Measurements from ENCODE around the gene TBCCD1. TPM values are rescaled to one million over a fixed set of nuclear protein-coding genes. Genes with fewer than 3 reads are reported as not detected.
"Not testable (repeated sequence)": the region's sequence is repeated elsewhere in the genome, so short reads cannot be mapped to it uniquely, and the experiment has no call there.

Gene TBCCD1
- total and polyA plus RNA-seq, 4 experiments from 2014 or later: 20.1 to 28.6 (median 20.7) TPM

- intact Hi-C loops (cut with micrococcal nuclease): no loop called here
- peaks cover 20 to 31% of the 10 kb centered on the region in 2 donors for H3K36me3 Mint-ChIP-seq
- CTCF ChIA-PET (ENCODE audit: partially characterized antibody): interaction anchor here (24.2 kb wide), 1 partner anchor 24 kb away, joined by 255 read pairs; the partner anchor contains the start of gene AHSG
- POLR2A ChIA-PET (ENCODE audit: partially characterized antibody): interaction anchor here (0.9 kb wide), 1 partner anchor 195 kb away, joined by 3 read pairs; the partner anchor contains the start of gene EIF4A2
- no peaks in the 10 kb centered on the region for H3K27me3 Mint-ChIP-seq
- Histone ChIP-seq H3K4me1 (ENCODE audit: insufficient read depth, low read length) (peaks cover 14% of the 10 kb centered on the region), H3K27ac (ENCODE audit: low read depth, low read length) (no peak overlapping the region), H3K9me3 (ENCODE audit: control insufficient read depth in 1 of 2, low read length in 2 of 2) (no peaks in the 10 kb centered on the region), H3K4me3 (ENCODE audit: low read length in 2 of 2) (no peak overlapping the region), H3K36me3 (ENCODE audit: insufficient read depth, low read length) (peaks cover 14% of the 10 kb centered on the region), H3K27me3 (ENCODE audit: insufficient read depth, low read length) (no peaks in the 10 kb centered on the region)
- H3K4me1 Mint-ChIP-seq: peaks cover 8 to 23% (median 16%) of the 10 kb centered on the region in 4 donors
- no peaks in the 10 kb centered on the region for H3K9me3 Mint-ChIP-seq
- peak overlapping the region in 2 of 7 donors; percentile 37 to 39 for H3K27ac Mint-ChIP-seq
- DNase-seq: no peak
- H3K4me3 Mint-ChIP-seq: no peak overlapping the region
Measured at GRCh38 chr3:186588632-186589031, 21.5 kb upstream of the TBCCD1 start.

- CTCF ChIA-PET (ENCODE audit: partially characterized antibody): interaction anchor here (1.1 to 24.2 kb wide), 2 partner anchors 26 to 234 kb away, joined by 3 to 255 read pairs; partner anchors contain the start of gene AHSG
- H3K4me1 Mint-ChIP-seq: peaks cover 8 to 23% (median 16%) of the 10 kb centered on the region in 4 donors
- Histone ChIP-seq H3K36me3 (ENCODE audit: insufficient read depth, low read length) (peaks cover 29% of the 10 kb centered on the region), H3K9me3 (ENCODE audit: control insufficient read depth in 1 of 2, low read length in 2 of 2) (no peaks in the 10 kb centered on the region), H3K4me1 (ENCODE audit: insufficient read depth, low read length) (peaks cover 14% of the 10 kb centered on the region), H3K27me3 (ENCODE audit: insufficient read depth, low read length) (no peaks in the 10 kb centered on the region), H3K4me3 (ENCODE audit: low read length in 2 of 2) (no peak overlapping the region), H3K27ac (ENCODE audit: low read depth, low read length) (no peak overlapping the region)
- intact Hi-C loops (cut with micrococcal nuclease): no loop called here
- peaks cover 27 to 43% of the 10 kb centered on the region in 2 donors for H3K36me3 Mint-ChIP-seq
- no peak overlapping the region for H3K4me3 Mint-ChIP-seq
- H3K9me3 Mint-ChIP-seq: no peaks in the 10 kb centered on the region
- H3K27me3 Mint-ChIP-seq: no peaks in the 10 kb centered on the region
- DNase-seq: no peak
- POLR2A ChIA-PET (ENCODE audit: partially characterized antibody): no interaction called here
- H3K27ac Mint-ChIP-seq: no peak overlapping the region
Measured at GRCh38 chr3:186587183-186587582, 20.0 kb upstream of the TBCCD1 start.

- POLR2A ChIA-PET (ENCODE audit: partially characterized antibody); intact Hi-C loops (cut with micrococcal nuclease): not testable (repeated sequence)
Measured at GRCh38 chr3:186586245-186586644, 19.1 kb upstream of the TBCCD1 start.

DNA sequence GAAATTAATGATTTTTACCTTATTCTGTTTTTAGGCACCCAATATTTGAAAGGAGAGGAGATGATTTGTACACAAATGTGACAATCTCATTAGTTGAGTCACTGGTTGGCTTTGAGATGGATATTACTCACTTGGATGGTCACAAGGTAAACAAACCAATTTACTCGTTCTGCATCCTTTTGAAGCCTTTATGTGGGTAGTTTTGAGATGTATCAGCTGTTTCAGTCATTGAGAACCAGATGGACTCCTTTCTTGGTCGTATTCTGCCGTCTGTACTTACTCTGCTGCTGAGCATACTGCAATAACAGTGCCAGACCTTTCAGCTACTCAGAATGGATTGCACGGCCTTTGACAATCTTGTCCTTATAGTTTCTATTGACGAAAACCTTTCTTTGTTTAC lies 16.7 kb upstream of the TBCCD1 start:
- no peaks in the 10 kb centered on the region for H3K9me3 Mint-ChIP-seq
- H3K27ac Mint-ChIP-seq: no peak overlapping the region
- Histone ChIP-seq H3K4me3 (ENCODE audit: low read length in 2 of 2) (no peak overlapping the region), H3K27me3 (ENCODE audit: insufficient read depth, low read length) (no peaks in the 10 kb centered on the region), H3K36me3 (ENCODE audit: insufficient read depth, low read length) (peaks cover 53% of the 10 kb centered on the region), H3K27ac (ENCODE audit: low read depth, low read length) (no peak overlapping the region), H3K9me3 (ENCODE audit: control insufficient read depth in 1 of 2, low read length in 2 of 2) (no peaks in the 10 kb centered on the region), H3K4me1 (ENCODE audit: insufficient read depth, low read length) (no peaks in the 10 kb centered on the region)
- peaks cover 0 to 3% (median 2%) of the 10 kb centered on the region in 4 donors for H3K4me1 Mint-ChIP-seq
- H3K27me3 Mint-ChIP-seq: no peaks in the 10 kb centered on the region
- ChIA-PET CTCF (ENCODE audit: partially characterized antibody) (interaction anchor here (24.2 kb wide), 1 partner anchor 29 kb away, joined by 255 read pairs; the partner anchor contains the start of gene AHSG), POLR2A (ENCODE audit: partially characterized antibody) (no interaction called here)
- H3K36me3 Mint-ChIP-seq: peaks cover 49 to 70% of the 10 kb centered on the region in 2 donors
- intact Hi-C loops (cut with micrococcal nuclease): no loop called here
- no peak overlapping the region for H3K4me3 Mint-ChIP-seq
- no peak for DNase-seq

More at GRCh38 chr3:186586245-186586644, 19.1 kb upstream of the TBCCD1 start:
- not testable (repeated sequence) for DNase-seq; H3K27me3 Mint-ChIP-seq; H3K9me3 ChIP-seq (ENCODE audit: control insufficient read depth in 1 of 2, low read length in 2 of 2); H3K27ac Mint-ChIP-seq; H3K27me3 ChIP-seq (ENCODE audit: insufficient read depth, low read length); H3K27ac ChIP-seq (ENCODE audit: low read depth, low read length); H3K4me3 Mint-ChIP-seq; H3K9me3 Mint-ChIP-seq; H3K4me3 ChIP-seq (ENCODE audit: low read length in 2 of 2)
- Histone ChIP-seq H3K36me3 (ENCODE audit: insufficient read depth, low read length) (peaks cover 38% of the 10 kb centered on the region), H3K4me1 (ENCODE audit: insufficient read depth, low read length) (peaks cover 14% of the 10 kb centered on the region)
- CTCF ChIA-PET (ENCODE audit: partially characterized antibody): interaction anchor here (0.5 to 24.2 kb wide), 2 partner anchors 27 to 603 kb away, joined by 3 to 255 read pairs; partner anchors contain the start of gene AHSG
- peaks cover 8 to 23% (median 16%) of the 10 kb centered on the region in 4 donors for H3K4me1 Mint-ChIP-seq
- peaks cover 35 to 53% of the 10 kb centered on the region in 2 donors for H3K36me3 Mint-ChIP-seq

DNA sequence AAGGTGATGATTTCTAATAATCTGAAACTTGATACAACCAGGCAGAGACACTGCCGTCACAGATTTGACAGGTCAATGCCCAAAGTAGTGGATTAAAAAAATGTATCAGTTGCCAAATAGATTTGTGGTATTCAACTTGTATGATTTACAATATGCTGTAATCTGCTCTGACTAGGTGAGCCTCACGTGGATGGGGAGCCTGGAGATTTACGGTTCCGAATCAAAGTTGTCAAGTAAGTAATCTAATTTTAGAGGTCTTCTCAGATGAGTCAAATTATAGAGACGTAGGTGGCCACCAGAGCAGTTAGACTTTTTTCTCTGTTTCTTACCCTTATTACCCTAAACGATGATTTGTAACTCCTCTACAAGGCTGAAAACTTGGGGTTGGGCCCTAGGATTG lies 15.4 kb upstream of the TBCCD1 start:
- Mint-ChIP-seq H3K36me3 (peaks cover 53 to 80% of the 10 kb centered on the region in 2 donors), H3K27ac (no peak overlapping the region), H3K4me3 (no peak overlapping the region), H3K27me3 (no peaks in the 10 kb centered on the region), H3K4me1 (peaks cover 0 to 5% (median 0%) of the 10 kb centered on the region in 4 donors), H3K9me3 (no peaks in the 10 kb centered on the region)
- ChIA-PET POLR2A (ENCODE audit: partially characterized antibody) (no interaction called here), CTCF (ENCODE audit: partially characterized antibody) (interaction anchor here (1.1 to 24.2 kb wide), 2 partner anchors 9 to 31 kb away, joined by 5 to 255 read pairs; partner anchors contain the start of gene AHSG)
- H3K4me1 ChIP-seq (ENCODE audit: insufficient read depth, low read length): no peaks in the 10 kb centered on the region
- H3K36me3 ChIP-seq (ENCODE audit: insufficient read depth, low read length): peaks cover 59% of the 10 kb centered on the region
- H3K27ac ChIP-seq (ENCODE audit: low read depth, low read length): no peak overlapping the region
- intact Hi-C loops (cut with micrococcal nuclease): no loop called here
- no peak for DNase-seq
- no peak overlapping the region for H3K4me3 ChIP-seq (ENCODE audit: low read length in 2 of 2)
- H3K9me3 ChIP-seq (ENCODE audit: control insufficient read depth in 1 of 2, low read length in 2 of 2): no peaks in the 10 kb centered on the region
- H3K27me3 ChIP-seq (ENCODE audit: insufficient read depth, low read length): no peaks in the 10 kb centered on the region

DNA sequence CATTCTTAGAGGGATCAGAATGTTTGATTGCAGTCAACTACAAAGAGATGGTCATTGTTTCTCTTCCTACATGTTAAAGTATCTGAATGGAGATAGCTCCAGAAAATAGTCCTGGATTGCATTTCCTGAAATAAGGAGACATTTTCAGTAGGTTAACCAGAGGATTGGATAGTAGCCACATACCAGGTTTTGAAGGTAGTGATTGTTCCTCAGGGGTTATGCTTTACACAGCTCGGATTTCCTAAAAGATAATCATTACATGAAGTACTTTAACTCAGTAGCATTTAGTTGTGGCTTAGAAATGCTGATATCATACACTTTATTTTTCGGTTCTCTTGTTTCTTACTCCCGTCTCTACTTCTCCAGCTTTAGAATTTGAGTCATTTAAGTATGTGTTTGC lies 13.6 kb upstream of the TBCCD1 start:
- H3K4me1 ChIP-seq (ENCODE audit: insufficient read depth, low read length): no peaks in the 10 kb centered on the region
- Mint-ChIP-seq H3K27ac (peak overlapping the region in 1 of 7 donors; percentile 69), H3K36me3 (peaks cover 62 to 86% of the 10 kb centered on the region in 2 donors), H3K9me3 (no peaks in the 10 kb centered on the region), H3K4me3 (no peak overlapping the region), H3K27me3 (no peaks in the 10 kb centered on the region), H3K4me1 (peaks cover 0 to 5% (median 0%) of the 10 kb centered on the region in 4 donors)
- CTCF ChIA-PET (ENCODE audit: partially characterized antibody): interaction anchor here (0.6 to 3.5 kb wide), 3 partner anchors 9 to 36 kb away, joined by 3 to 14 read pairs (median 3); no protein-coding TSS in a partner anchor
- no peak overlapping the region for H3K4me3 ChIP-seq (ENCODE audit: low read length in 2 of 2)
- H3K36me3 ChIP-seq (ENCODE audit: insufficient read depth, low read length): peaks cover 70% of the 10 kb centered on the region
- no peaks in the 10 kb centered on the region for H3K27me3 ChIP-seq (ENCODE audit: insufficient read depth, low read length)
- H3K9me3 ChIP-seq (ENCODE audit: control insufficient read depth in 1 of 2, low read length in 2 of 2): no peaks in the 10 kb centered on the region
- no peak for DNase-seq
- intact Hi-C loops (cut with micrococcal nuclease): no loop called here
- H3K27ac ChIP-seq (ENCODE audit: low read depth, low read length): no peak overlapping the region
- POLR2A ChIA-PET (ENCODE audit: partially characterized antibody): interaction anchor here (2.0 kb wide), 1 partner anchor 11 kb away, joined by 4 read pairs; the partner anchor contains the start of gene DNAJB11

DNA sequence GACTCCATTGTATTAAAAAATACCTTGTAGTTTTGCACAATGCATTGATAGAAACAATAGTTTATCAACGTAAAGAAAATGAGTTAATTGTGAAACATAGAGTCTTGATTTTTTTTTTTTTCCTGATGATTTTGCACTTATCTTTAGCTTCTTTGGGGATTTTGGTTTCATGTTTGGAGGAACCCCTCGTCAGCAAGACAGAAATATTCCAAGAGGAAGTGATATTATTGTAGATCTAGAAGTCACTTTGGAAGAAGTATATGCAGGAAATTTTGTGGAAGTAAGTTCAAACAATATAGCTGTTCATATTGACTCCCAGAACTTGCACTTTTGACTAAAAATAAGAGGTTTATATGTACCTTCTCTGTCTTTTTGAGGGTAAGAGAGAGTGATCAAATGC lies 10.4 kb upstream of the TBCCD1 start:
- Histone ChIP-seq H3K27ac (ENCODE audit: low read depth, low read length) (no peak overlapping the region), H3K4me1 (ENCODE audit: insufficient read depth, low read length) (no peaks in the 10 kb centered on the region), H3K9me3 (ENCODE audit: control insufficient read depth in 1 of 2, low read length in 2 of 2) (no peaks in the 10 kb centered on the region), H3K4me3 (ENCODE audit: low read length in 2 of 2) (no peak overlapping the region), H3K27me3 (ENCODE audit: insufficient read depth, low read length) (no peaks in the 10 kb centered on the region), H3K36me3 (ENCODE audit: insufficient read depth, low read length) (peaks cover 55% of the 10 kb centered on the region)
- no peak overlapping the region for H3K4me3 Mint-ChIP-seq
- ChIA-PET POLR2A (ENCODE audit: partially characterized antibody) (no interaction called here), CTCF (ENCODE audit: partially characterized antibody) (interaction anchor here (1.2 to 1.7 kb wide), 3 partner anchors 37 to 244 kb away, joined by 3 to 9 read pairs (median 5); no protein-coding TSS in a partner anchor)
- peaks cover 57 to 82% of the 10 kb centered on the region in 2 donors for H3K36me3 Mint-ChIP-seq
- H3K27me3 Mint-ChIP-seq: no peaks in the 10 kb centered on the region
- no peaks in the 10 kb centered on the region for H3K9me3 Mint-ChIP-seq
- intact Hi-C loops (cut with micrococcal nuclease): no loop called here
- H3K4me1 Mint-ChIP-seq: peaks cover 0 to 20% (median 6%) of the 10 kb centered on the region in 4 donors
- H3K27ac Mint-ChIP-seq: no peak overlapping the region
- DNase-seq: no peak

Data from CD4-positive, alpha-beta memory T cell (primary cell).